ENCODE data around the gene RIF1.

RIF1 gene

GRCh38 chr2:151526572-151527090, 116.9 kb downstream of the RIF1 start:
- no peak for DNase-seq

Measured in stimulated activated CD4-positive, alpha-beta T cell treated with anti-CD3 and anti-CD28 coated beads, Interleukin-2, amount 100 ng/mL, for 24 hours (primary cell).